DMS153 treated with DMSO at 0.1 percent for 48 hours (cell line): Measurements from ENCODE around the gene THUMPD3.

ENCODE experiments used
- DNase-seq: peaks from one replicate; lab custom pipeline; 2025; ENCODE audit not compliant: unreplicated experiment; lab: John Stamatoyannopoulos, UW

The THUMPD3 gene

GRCh38 chr3:9352917-9353752 lies 9.7 kb upstream of the THUMPD3 start:
- peak; percentile 29 for DNase-seq

- DNase-seq = no peak
Measured at GRCh38 chr3:9361691-9362388, 1.0 kb upstream of the THUMPD3 start.

GRCh38 chr3:9369508-9369907 lies 6.7 kb downstream of the THUMPD3 start:
- no peak for DNase-seq

- no peak for DNase-seq
Measured at GRCh38 chr3:9373465-9373864, 10.6 kb downstream of the THUMPD3 start.

GRCh38 chr3:9377981-9378380 lies 15.1 kb downstream of the THUMPD3 start:
- no peak for DNase-seq

- DNase-seq = no peak
Measured at GRCh38 chr3:9379327-9379726, 16.5 kb downstream of the THUMPD3 start.

- DNase-seq = no peak
Measured at GRCh38 chr3:9380014-9380413, 17.2 kb downstream of the THUMPD3 start.

- DNase-seq = no peak
Measured at GRCh38 chr3:9384141-9384828, 21.4 kb downstream of the THUMPD3 start.

GRCh38 chr3:9385187-9386077 lies 22.6 kb downstream of the THUMPD3 start:
- no peak for DNase-seq

GRCh38 chr3:9386078-9386459 lies 23.2 kb downstream of the THUMPD3 start:
- no peak for DNase-seq

GRCh38 chr3:9386501-9387321 lies 23.9 kb downstream of the THUMPD3 start:
- DNase-seq = no peak

GRCh38 chr3:9387322-9387655 lies 24.4 kb downstream of the THUMPD3 start:
- no peak for DNase-seq

GRCh38 chr3:9388142-9388541 lies 25.3 kb downstream of the THUMPD3 start:
- no peak for DNase-seq

- no peak for DNase-seq
Measured at GRCh38 chr3:9388562-9389272, 25.9 kb downstream of the THUMPD3 start.

- DNase-seq = no peak
Measured at GRCh38 chr3:9390265-9390888, 27.5 kb downstream of the THUMPD3 start.

GRCh38 chr3:9392041-9392440 lies 29.2 kb downstream of the THUMPD3 start:
- DNase-seq = no peak

GRCh38 chr3:9395570-9396300 lies 32.9 kb downstream of the THUMPD3 start:
- DNase-seq = no peak

- DNase-seq = peak; percentile 30
Measured at GRCh38 chr3:9396301-9396631, 33.4 kb downstream of the THUMPD3 start.
